Adrenal gland (tissue), 5 donors: ENCODE data around the gene SRGAP1.

ENCODE experiments used
- POLR2A ChIP-seq, 2 donors: fragments of 450-650 bp; IDR thresholded peaks; one replicate each; pipeline ENCODE4 v1.6.1; 2017; ENCODE audit warnings: antibody characterized with exemption in 2 of 2, mild to moderate bottlenecking in 2 of 2, moderate library complexity in 1 of 2
- TF ChIP-seq, protein P1 (sequence below), 6 experiments: fragments of 450-650 bp in 4 of 6; fragments of 200-600 bp in 2 of 6; sonication (generic) in 1 of 6; IDR thresholded peaks; 1 replicate in 5 of 6; 2 replicates in 1 of 6; pipeline versions ENCODE4 v1.5.1 to v1.8.0; 2016 to 2021; ENCODE audit warnings: antibody characterized with exemption in 6 of 6, mild to moderate bottlenecking in 2 of 6, moderate library complexity in 1 of 6
- donor health status: DM: no; HTN: no; CAD: no.

GRCh38 chr12:63802012-63802608, 42.4 kb upstream of the SRGAP1 start:
- no peak for TF ChIP-seq POLR2A (IDR thresholded peaks at IDR 0.05)
- TF ChIP-seq, protein P1, sequence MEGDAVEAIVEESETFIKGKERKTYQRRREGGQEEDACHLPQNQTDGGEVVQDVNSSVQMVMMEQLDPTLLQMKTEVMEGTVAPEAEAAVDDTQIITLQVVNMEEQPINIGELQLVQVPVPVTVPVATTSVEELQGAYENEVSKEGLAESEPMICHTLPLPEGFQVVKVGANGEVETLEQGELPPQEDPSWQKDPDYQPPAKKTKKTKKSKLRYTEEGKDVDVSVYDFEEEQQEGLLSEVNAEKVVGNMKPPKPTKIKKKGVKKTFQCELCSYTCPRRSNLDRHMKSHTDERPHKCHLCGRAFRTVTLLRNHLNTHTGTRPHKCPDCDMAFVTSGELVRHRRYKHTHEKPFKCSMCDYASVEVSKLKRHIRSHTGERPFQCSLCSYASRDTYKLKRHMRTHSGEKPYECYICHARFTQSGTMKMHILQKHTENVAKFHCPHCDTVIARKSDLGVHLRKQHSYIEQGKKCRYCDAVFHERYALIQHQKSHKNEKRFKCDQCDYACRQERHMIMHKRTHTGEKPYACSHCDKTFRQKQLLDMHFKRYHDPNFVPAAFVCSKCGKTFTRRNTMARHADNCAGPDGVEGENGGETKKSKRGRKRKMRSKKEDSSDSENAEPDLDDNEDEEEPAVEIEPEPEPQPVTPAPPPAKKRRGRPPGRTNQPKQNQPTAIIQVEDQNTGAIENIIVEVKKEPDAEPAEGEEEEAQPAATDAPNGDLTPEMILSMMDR (IDR thresholded peaks at IDR 0.05), result peak; percentile 36 to 73 (median 67)
